GM18499 (cell line): ENCODE measurements around the gene DDA1.

Experiments
- ATAC-seq: cut with Tn5 transposase; IDR thresholded peaks from one replicate; pipeline ENCODE4 v1.9.1; 2021; ENCODE audit warnings: moderate number of reproducible peaks; ENCODE audit not compliant: insufficient read depth, unreplicated experiment

Gene DDA1

DNA sequence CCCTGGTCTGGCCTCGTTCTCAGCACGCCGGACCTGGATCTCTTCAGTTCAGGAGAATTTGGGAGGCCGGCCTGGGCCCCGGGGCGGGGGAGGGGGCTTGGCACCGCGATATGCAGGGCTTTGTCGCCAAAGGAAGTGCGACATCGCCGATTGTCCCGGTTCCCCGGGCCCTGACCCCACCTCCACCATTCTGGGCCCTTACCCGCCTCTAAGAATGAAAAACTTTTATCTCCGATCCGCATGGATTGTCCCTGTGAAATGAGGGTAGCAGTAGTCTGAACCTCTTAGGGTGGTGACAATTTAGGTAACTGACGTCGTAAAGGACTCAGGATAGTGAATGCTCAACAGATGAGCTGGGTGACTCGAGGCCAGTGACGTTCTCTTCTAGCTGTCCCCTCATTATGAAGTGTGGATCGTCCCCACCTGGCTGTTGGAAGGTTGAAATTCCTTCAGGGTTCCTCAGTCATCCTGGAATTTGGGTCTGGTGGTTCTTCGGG lies 650 bp downstream of the DDA1 start:
- ATAC-seq = no peak

DNA sequence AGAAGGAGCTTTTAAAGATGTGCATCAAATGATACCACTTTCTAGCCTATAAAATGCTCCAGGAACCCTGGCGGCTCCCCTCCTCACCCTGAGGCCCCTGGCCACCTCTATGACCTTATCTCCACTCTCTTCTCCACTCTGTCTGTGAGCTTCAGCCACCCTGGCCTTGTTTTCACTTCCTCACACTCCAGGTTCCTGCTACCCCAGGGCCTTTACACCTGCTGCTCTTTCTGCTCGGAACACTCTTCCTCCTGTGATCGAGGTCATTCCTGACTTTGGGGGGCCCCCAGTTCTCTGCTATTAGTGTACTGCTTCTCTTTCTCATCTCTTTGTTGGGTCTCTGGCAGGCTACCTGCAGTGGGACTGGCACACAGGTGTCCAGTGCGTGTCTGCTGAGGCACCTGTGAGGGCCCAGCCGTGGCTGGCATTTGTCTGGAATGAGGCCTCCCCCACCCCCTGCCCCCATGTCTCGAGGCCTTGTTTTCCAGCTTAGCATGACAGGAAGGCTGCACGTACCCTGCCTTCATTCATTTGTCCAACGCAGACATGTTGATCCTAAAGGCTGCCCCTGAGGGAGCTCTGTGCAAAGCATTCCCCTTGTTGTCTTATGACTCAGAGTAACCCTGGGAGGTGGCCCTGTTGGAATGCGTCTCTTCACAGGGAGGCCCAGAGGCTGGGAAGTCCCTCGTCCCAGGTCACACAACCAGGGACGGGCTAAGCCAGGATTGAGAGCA lies 2.3 kb downstream of the DDA1 start:
- no peak for ATAC-seq

DNA sequence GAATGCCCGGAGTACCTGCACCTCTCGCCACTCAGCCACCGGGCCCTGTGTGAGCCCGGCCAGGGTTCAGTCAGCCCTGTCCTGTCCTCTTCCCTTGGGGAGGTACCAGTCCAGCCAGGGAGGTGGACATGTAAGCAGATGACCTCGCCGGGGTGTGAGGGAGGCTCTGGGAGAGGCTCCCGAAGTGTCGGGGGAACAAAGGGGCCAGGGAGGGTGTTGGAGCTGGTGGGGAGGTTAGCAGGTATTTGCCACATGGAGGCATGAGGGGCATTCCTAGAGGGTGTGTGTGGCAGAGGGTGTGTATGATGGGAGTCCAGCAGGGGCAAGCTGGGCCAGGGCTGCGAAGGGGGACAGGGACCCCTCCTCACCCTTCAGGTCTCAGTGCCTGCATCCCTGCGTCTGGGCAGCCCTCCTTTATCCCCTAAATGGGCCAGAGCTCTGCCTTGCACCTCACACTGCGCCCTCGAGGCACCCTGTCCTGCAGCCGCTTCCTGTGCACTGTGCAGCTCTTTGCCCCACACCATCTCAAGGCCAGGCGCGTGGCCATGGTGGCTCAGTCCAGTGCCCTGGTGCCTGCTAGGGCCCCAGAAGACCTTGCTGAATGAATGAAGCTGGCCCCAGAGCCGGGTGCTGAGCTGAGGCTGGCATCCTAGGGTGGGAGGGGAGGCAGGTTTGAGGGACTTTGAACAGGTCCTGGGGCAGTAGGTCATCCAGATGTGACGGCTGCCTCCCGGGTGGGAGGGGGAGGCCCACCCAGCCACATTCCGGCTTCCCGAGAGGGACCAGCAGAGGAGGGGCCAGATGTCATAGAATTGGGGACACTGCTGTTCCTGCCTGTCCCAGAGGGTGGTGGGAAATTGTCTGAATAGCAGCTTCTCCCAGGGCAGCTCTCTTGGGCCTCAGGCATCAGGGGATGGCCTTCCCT lies 3.1 kb downstream of the DDA1 start:
- ATAC-seq = no peak

DNA sequence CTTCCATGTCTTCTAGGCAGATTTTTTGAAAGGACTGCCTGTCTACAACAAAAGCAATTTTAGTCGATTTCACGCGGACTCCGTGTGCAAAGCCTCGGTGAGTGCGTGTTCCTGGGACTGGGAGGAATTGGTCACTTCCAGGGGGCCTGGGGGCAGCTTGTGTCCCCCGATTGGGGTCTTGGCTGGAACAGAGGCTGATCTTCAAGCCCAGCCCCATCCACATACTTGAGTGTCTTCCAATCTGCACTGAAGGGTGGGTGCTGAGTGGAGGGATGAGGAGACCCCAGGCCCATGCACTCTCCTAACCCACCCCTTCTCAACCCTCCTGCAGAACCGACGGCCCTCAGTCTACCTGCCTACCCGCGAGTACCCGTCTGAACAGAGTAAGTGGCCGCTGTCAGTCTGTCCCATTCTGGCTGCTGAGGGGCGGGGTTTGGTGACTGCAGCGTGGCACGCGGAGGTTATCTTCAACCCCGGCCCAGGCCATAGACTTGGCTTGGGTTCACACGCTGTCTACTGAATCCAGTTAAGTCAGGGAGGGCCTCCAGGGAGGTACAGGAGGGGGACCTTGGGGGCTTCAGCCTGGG lies 4.7 kb downstream of the DDA1 start:
- ATAC-seq = no peak

DNA sequence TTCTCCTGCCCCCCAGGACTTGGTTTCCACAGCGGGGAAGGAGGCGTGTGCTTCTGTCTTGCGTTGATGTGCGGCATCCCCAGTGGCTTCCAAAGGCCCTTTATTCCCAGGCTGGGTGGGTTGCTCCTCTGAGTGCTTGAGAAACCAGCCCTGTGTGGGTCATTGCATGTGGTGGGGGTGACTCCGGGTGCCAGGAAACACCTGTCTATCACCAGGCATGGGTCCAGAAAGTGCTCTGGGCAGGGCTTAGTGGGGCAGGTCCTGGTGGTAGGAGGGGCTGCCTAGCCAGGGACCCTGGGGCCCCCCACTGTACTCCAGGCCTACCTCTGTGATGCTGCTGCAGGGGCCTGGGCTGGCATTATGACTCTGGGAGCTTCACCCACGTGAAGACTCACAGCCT lies 9.6 kb downstream of the DDA1 start:
- ATAC-seq = no peak

DNA sequence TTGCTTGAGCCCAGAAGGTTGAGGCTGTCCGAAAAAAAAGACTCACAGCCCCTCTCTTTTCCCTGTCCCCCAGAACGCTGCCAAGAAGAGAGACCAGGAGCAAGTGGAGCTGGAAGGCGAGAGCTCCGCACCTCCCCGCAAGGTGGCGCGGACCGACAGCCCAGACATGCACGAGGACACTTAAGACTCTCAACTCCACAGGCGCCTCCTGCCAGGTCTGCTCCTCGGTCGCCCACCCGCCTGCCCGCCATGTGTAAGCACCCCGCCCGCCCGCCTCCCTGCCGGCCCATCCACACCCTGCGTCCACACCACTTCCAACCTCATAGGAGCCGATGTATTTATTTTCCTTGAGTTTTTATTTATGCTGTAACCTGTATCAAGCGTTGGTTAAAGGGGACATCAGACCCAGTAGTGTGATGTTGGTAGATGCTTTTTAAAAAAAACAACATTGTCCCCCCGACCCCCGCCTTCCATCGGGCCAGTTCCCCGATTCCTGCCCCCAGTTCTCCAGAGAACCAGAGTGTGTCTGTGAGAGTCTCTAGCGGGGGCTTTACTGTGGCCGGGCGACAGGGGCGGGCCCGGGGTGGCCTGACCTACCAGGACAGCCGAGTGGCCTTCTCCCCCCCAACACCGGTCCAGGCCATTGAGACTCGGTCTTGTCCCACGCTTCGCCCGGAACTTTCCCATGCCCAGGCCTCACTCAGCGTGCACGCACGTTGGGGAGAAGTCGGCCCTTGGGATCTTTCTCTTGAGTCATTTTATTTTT lies 10.3 kb downstream of the DDA1 start:
- no peak for ATAC-seq

DNA sequence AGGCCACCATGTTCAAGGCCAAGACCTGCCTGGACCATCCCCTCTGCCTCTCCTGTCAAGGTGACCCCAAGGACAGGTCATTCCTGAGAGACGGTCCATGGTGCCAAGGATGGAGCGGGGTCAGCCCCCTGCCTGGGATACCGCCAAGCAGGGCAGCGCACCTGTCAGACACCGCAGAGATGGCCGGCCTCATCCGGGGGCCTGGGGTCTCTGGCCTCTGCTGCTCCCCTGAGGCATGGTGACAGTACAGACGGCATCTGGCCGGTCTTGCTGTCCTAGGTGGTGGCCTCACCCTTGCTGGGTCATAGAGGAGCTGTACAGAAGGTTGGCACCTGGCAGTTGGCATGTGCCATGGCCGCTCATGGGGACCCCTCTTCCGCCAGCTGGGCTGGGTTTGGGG lies 11.1 kb downstream of the DDA1 start:
- no peak for ATAC-seq

DNA sequence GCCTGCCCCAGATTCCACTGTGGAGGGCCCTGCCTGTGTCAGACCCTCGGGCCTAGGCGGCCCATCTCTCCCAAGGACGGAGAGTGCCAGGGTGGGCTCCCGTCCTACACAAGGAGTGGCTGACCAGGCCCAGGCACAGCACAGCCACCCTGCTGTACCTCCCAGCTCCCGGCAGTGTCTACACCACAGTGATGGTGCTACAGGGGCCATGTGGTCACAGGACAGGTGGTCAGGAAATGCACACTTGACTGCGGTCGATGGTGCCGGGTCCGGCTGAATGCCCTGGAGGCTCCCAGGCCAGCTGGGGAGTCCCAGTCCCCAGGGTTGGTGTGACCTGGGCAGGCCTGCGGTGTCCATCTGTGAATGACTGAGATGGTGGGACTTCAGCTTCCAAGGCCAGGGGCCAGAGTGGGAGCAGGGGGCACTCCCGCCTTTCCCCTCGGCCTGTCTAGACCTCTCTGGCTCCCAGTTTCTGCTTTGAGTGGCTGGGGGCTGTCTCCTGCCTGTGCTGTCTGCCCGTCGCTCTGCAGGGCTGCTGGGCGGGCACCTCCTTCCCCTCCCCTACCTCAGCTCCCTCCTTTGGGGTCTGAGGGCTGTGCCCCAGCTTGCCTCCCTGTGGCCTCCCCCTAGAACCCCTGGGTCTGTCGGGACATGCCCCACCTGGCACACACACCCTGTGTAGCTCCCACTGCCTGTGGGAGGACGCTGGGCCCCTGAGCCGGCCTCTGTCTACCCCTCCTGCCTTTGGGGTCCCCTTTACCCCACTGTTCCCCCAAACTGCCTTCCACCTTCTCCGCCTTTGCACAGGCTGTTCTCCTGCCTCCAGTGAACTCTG lies 12.5 kb downstream of the DDA1 start:
- ATAC-seq = no peak

DNA sequence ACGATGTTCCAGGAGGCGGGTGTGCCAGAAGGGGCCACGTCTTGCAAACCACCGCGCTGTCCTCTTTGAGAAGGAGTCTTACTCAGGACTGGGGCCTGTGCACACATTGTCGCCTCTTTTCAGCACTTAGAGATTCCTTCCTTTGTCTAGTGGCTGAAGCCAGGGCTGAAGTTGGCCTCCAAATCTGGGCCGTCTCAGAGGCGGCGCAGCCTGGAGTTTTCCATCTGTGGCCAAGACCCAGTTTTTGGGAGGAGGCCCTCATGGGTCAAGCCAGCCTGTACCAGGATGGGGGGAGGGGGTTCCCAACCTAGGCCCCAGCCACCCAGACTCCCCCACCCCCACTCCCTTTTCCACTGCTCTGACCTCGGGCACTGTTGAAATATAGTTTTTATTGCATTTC lies 13.5 kb downstream of the DDA1 start:
- ATAC-seq = no peak

DNA sequence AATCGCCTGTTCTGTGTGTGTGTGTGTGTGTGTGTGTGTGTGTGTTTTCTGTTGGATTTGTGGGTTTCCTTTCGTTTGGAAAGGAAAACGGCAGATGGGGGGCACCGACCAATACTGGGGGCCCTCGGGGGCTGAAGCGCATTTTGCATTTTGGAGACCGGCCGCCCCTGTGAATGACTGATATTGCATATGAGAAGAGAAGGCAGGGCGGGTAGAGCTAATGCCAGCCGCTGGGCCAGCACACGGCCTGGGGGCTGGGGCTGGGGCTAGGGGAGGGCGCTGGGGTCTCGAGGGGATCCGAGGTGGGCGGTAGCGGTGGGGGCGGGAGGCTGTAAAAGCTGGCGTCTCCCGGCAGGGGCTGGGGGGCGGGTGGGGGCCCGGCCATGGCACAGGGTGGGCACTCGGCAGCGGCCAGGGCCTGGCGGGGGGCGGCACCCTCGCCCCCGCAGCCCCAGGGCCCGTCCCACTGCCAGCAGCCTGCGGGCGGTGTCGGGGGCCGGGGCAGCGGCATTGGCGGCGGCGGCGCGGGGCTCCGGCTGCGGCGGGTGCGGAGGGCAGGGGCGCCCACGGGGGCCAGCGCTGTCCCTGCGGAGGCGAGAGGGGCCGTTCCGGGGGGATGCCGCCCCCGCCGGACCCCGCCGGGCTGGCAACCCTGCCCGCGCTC lies 14.1 kb downstream of the DDA1 start:
- no peak for ATAC-seq

DNA sequence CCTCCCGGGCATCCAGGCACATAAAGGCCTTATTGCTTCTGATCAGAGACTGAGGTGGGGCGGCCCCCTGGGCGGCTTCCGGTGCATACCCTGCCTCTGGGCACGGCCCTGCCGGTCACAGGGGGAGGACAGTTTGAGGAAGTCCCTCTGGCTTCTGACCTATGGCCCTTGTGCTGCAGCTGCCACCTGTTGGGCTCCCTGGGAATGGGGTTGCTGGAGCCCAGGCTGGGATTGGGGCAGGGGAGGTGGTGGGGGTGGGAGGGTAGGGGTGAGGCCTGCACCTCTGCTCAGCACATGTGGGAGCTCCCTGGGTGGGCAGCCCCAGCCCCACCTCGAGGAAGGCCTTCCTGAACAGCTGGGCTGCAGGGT lies 14.6 kb downstream of the DDA1 start:
- no peak for ATAC-seq

DNA sequence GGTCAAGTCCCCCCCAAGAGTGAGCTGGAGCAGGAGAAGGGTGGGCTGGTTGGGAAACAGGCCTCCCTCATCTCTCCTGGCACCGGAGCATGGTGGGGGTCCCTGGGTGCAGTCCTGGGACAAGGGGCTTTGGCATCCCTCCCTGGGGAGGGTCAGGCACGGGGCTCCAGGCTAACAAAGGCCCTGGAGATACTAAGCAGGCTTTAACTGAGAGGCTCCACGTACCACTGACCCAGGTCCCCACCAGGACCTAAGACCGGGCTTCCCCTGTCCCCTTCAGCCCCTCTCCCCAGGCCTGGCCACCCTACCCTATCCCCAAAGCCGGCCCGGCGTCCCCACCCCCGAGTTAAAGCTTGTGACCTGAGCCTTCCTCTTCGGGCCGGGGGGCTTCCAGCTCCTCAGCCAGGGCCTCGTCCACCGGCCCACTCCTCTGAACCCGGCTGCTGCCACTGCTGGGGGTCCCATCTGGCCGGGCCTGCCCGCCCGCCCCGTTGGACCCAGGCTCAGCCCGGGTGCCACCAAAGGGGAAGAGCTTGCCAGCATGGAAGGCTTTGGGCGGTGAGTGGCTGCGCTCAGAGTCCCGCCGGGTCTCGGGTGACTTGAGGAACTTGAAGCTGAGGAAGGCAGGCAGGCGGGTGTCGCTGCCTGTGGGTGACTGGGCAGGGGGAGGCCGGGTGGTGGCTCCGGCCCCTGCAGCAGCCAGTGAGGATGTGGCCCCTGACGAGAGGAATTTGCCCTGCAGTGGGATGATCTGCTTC lies 15.2 kb downstream of the DDA1 start:
- ATAC-seq = no peak

DNA sequence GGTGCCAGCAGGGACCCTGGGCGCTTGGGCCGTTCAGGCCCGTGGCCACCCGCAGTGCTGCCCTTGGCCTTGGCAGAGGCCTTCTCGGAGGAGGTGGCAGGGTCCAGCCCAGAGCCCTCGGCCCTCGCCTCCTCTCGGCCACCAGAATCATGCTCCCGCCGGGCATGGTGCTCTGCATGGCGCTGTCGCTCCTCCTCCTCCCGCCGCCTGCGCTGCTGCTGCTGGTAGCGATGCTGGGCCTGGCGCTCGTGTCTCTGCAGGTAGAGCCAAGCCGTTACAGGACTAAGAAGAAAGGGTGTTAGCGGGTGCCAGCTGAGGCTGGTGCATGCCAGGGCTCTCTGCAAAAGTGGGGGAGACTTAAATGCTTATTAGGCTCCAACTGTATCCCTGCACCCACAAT lies 15.8 kb downstream of the DDA1 start:
- ATAC-seq = no peak

DNA sequence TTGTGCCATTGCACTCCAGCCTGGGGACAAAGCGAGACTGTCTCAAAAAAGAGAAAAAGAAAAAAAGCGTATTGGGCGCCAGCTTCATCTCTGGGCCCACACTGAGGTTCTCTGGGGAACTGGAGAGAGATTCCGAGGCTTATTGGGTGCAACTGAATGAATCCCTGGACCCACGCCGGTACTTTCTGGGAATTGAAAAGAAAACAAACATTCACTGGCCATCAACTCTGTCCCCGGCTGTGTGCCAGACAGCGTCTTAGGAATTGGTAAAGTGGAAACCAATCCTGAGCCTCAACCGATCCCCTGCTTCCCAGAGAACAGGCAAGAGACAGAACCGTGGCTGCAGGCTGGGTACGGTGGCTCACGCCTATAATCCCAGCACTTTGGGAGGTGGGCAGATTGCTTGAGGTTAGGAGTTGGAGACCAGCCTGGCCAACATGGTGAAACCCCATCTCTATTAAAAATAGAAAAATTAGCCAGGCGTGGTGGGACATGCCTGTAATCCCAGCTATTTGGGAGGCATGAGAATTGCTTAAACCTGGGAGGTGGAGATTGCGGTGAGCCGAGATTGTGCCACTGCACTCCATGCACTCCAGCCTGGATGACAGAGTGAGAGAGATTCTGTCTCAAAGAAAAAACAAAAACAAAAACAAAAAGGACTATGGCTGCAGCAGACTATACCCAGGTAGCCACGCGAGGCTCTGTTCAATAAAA lies 16.7 kb downstream of the DDA1 start:
- no peak for ATAC-seq

DNA sequence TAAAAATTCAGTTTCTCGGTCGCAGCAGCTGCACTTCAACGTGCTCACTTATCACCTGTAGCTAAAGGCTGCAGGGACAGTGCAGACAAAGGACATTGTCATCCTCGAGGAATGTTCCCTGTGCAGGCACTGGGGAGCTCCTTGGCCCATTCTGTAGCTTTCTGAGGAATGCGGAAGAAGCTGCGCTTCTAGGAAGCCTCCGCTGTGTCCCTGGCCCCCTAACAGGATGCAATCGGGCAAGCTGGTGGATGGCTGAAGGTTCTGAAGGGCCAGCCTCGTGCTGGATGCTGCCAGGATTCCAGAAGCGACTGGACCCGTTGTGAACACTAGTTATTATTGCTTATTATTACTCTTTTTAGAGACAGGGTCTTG lies 17.2 kb downstream of the DDA1 start:
- no peak for ATAC-seq

DNA sequence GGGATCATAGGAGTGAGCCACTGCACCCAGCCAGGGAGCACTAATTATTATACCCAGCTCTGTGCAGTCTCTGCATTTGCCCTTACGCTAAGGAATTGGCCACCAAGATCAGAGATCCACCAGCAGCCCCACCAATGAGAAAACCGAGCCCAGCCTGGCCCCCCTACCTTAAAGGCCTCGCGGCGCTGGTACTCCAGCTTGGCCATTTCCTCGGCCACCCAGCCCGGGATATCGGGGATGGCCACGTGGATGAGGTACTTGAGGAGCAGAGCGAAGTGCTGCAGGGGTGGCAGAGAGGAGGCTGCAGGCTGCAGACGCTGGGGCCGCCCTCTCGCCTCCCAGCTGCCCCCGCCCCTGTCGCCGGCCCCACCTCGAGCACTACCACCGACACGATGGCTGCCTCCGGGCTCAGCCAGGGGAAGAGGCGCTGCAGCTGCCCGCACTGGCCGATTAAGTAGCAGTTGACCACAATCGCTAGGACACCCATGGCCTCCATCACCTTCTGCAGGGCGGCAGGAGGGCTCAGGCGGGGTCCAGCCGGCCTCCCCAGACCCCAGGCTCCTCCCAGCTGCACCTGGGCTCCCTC lies 17.8 kb downstream of the DDA1 start:
- no peak for ATAC-seq
